Activated naive CD8-positive, alpha-beta T cell treated with anti-CD3 and anti-CD28 coated beads, Interleukin-2, amount 10 ng/mL, durations not matched to agents 7 days and 5 days (primary cell): Measurements from ENCODE around the gene RS1. TPM values are rescaled to one million over a fixed set of nuclear protein-coding genes. Genes with fewer than 3 reads are reported as not detected.

Experiments
- ATAC-seq: fragments of 150-1000 bp; cut with Tn5 transposase; one replicate; pipeline ENCODE4 v1.10.0; 2021; ENCODE audit warnings: low read depth, moderate library complexity
- POLR2A ChIA-PET: fragments of 350-600 bp; sonication (Branson Sonifier 250); formaldehyde crosslinking; loops from one replicate; lab custom pipeline; 2021; ENCODE audit warnings: antibody characterized with exemption; lab: Charles Lee
- DNase-seq: peaks from one replicate; pipeline ENCODE4 v3.0.0; 2021
- H3K27ac Mint-ChIP-seq: one replicate; pipeline ENCODE4 v1.8.0; 2022; ENCODE audit warnings: mild to moderate bottlenecking, mixed read lengths
- H3K27me3 Mint-ChIP-seq: one replicate; pipeline ENCODE4 v1.8.0; 2022; ENCODE audit warnings: mild to moderate bottlenecking, moderate library complexity, mixed read lengths
- H3K36me3 Mint-ChIP-seq: one replicate; pipeline ENCODE4 v1.8.0; 2021; ENCODE audit warnings: mild to moderate bottlenecking, mixed read lengths
- H3K4me1 Mint-ChIP-seq: one replicate; pipeline ENCODE4 v1.8.0; 2021; ENCODE audit warnings: mixed read lengths
- H3K4me3 Mint-ChIP-seq: one replicate; pipeline ENCODE4 v1.8.0; 2022; ENCODE audit warnings: mild to moderate bottlenecking, moderate library complexity, mixed read lengths
- H3K9me3 Mint-ChIP-seq: one replicate; pipeline ENCODE4 v1.8.0; 2021; ENCODE audit warnings: mixed read lengths
- total RNA-seq, 2 experiments: library from RNA; stranded (reverse); gene quantifications; one replicate each; pipeline ENCODE4 v1.2.3, GENCODE V29; 2021

Gene RS1
- total RNA-seq, 2 experiments from 2014 or later, result not detected

- Mint-ChIP-seq H3K4me1 (no peaks in the 10 kb centered on the region), H3K27ac (no peak overlapping the region), H3K27me3 (no peaks in the 10 kb centered on the region), H3K9me3 (no peaks in the 10 kb centered on the region), H3K4me3 (no peak overlapping the region), H3K36me3 (no peaks in the 10 kb centered on the region)
- POLR2A ChIA-PET, result no interaction called here
- DNase-seq, result no peak
- ATAC-seq, result no peak
These were observed 21.2 kb downstream of the RS1 start for GRCh38 chrX:18650662-18651061.

- DNase-seq (no peak), ATAC-seq (no peak)
- Mint-ChIP-seq H3K27ac (no peak overlapping the region), H3K9me3 (no peaks in the 10 kb centered on the region), H3K4me1 (no peaks in the 10 kb centered on the region), H3K27me3 (no peaks in the 10 kb centered on the region), H3K4me3 (no peak overlapping the region), H3K36me3 (no peaks in the 10 kb centered on the region)
- POLR2A ChIA-PET, result no interaction called here
These were observed 22.4 kb downstream of the RS1 start for GRCh38 chrX:18649498-18649951.

DNA sequence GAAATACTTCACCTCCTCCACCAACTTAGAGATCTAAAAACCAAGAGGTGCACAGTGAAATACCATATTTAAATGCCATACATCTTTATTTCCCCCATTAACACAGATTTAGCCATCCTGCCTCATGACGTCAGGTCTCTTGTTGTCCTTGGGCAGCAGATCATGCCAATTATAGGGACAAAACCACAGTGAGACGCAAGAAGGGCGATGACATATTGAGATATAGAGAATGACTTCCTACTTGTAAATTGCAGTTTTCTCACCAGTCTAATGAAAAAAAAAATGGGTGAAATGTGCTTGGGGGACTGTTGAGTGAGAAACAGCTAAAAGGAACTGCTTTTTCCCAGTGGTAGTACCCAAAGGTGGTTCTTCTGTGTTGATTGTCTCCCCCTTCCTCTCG lies 24.3 kb downstream of the RS1 start:
- Mint-ChIP-seq H3K4me3 (no peak overlapping the region), H3K27me3 (no peaks in the 10 kb centered on the region), H3K27ac (no peak overlapping the region), H3K9me3 (no peaks in the 10 kb centered on the region), H3K36me3 (no peaks in the 10 kb centered on the region), H3K4me1 (no peaks in the 10 kb centered on the region)
- no peak for DNase-seq
- POLR2A ChIA-PET, result no interaction called here
- ATAC-seq, result no peak

GRCh38 chrX:18643853-18644252 lies 28.1 kb downstream of the RS1 start:
- no peak for ATAC-seq
- Mint-ChIP-seq H3K4me1 (no peaks in the 10 kb centered on the region), H3K27ac (no peak overlapping the region), H3K4me3 (no peak overlapping the region), H3K36me3 (no peaks in the 10 kb centered on the region), H3K9me3 (no peaks in the 10 kb centered on the region), H3K27me3 (no peaks in the 10 kb centered on the region)
- POLR2A ChIA-PET, result no interaction called here
- no peak for DNase-seq

DNA sequence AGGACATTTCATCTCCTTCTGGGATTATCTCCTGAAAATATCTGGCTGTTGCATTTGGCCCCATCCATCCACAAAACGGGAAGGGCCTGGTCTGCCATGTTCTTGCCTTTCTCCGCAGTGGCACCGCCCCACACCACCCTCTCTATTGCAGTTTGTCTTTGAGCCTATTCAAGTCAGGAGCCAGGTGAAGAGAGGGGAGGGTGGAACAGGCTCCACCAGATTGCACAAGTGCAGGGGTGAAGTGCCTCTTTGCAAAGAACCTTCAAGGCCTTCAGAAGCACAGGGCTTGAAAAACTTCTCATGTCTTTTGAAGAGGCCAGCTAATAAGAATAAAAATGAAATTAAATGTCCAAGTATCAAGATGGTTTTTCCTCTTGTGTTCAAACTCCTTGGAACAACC lies 28.7 kb downstream of the RS1 start:
- POLR2A ChIA-PET, result no interaction called here
- no peak for DNase-seq
- Mint-ChIP-seq H3K36me3 (no peaks in the 10 kb centered on the region), H3K9me3 (no peaks in the 10 kb centered on the region), H3K4me3 (no peak overlapping the region), H3K27ac (no peak overlapping the region), H3K4me1 (no peaks in the 10 kb centered on the region), H3K27me3 (no peaks in the 10 kb centered on the region)
- no peak for ATAC-seq

DNA sequence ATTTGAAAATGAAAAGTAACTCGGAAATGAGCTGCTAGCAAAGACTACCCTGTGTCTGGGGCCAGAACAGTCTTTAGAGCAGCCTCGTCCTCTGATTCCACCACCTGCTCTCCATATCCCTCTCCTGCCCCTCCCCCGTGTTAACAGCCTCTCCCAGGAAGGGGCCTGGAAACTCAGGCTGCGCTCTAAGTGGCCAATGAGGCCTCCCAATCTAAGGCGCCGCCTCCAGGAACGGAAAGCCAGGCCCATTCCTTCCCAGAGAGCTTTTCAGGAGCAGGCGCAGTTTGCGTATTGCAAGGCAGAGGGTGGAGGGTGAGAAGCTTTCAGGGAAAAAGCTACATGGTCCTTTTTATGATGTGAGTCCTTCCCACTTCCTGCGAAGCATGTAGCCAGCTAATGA lies 31.2 kb downstream of the RS1 start:
- Mint-ChIP-seq H3K4me3 (no peak overlapping the region), H3K4me1 (no peaks in the 10 kb centered on the region), H3K27ac (no peak overlapping the region), H3K27me3 (no peaks in the 10 kb centered on the region), H3K9me3 (no peaks in the 10 kb centered on the region), H3K36me3 (no peaks in the 10 kb centered on the region)
- POLR2A ChIA-PET, result no interaction called here
- DNase-seq (no peak), ATAC-seq (no peak)

DNA sequence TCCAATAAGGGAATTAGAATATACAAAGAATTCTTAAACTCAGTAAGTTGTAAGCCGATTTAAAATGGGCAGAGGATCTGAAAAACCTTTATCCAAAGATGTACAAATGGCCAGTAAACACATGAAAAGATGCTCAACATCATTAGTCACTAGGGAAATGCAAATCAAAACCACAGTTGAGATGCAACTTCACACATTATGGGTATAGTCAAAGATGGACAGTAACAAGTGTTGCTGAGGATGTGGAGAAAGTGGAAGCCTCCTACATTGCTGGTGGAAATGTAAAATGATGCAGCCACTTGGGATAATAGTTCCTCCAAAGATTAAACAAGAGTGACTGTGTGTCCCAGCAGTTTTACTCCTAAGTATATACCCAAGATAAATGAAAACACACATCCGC lies 32.6 kb downstream of the RS1 start:
- ATAC-seq, result no peak

DNA sequence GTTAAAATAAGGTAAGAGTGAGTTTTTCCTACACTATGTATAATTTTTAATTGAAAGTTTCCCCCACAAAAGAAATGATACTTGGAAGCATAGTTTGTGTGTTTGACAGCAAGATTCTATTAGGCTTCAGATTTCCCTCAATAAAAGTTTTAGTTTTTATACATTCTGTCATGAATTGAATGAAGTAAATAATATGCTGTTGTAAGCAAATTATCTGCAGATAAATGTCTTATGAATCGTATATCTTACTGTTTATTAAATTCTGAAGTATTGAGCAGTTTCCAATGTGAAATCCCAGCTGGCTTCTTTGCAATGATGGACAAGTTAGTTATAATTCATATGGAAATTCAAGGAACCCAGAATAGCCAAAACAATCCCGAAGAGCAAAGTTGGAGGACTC lies 33.5 kb downstream of the RS1 start:
- no peaks in the 10 kb centered on the region for H3K36me3 Mint-ChIP-seq
- H3K27me3 Mint-ChIP-seq, result no peaks in the 10 kb centered on the region
- DNase-seq, result no peak

More for the DNA sequence above, 32.6 kb downstream of the RS1 start:
- Mint-ChIP-seq H3K4me1 (no peaks in the 10 kb centered on the region), H3K4me3 (no peak overlapping the region), H3K27me3 (no peaks in the 10 kb centered on the region), H3K36me3 (no peaks in the 10 kb centered on the region), H3K27ac (no peak overlapping the region), H3K9me3 (no peaks in the 10 kb centered on the region)
- DNase-seq, result no peak
- POLR2A ChIA-PET, result no interaction called here

DNA sequence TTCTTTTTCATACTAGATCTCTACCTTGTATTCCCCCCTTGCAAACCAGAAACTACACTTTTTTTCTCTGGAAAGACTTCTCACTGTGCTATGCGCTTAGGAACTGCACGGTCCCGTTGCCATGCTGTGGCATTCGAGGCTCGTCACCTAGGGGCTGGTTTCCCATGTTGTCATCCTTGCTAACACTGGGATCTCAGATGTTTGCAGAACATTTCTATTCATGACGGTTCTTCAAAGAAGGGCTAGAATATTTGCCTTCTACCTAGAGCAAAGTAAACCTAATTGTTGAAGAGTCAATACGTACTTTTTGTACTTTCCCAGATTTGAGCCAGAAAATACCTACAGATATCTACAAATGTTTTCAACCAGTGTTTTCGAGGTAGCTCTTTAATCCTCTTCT lies 41.0 kb downstream of the RS1 start:
- Mint-ChIP-seq H3K4me3 (no peak overlapping the region), H3K27ac (no peak overlapping the region), H3K36me3 (no peaks in the 10 kb centered on the region), H3K4me1 (no peaks in the 10 kb centered on the region), H3K9me3 (no peaks in the 10 kb centered on the region), H3K27me3 (no peaks in the 10 kb centered on the region)
- ATAC-seq (no peak), DNase-seq (no peak)
- POLR2A ChIA-PET, result interaction anchor here (0.6 kb wide), 1 partner anchor 1783 kb away, joined by 3 read pairs; no protein-coding TSS in a partner anchor

More for the DNA sequence above, 33.5 kb downstream of the RS1 start:
- Mint-ChIP-seq H3K4me3 (no peak overlapping the region), H3K4me1 (no peaks in the 10 kb centered on the region), H3K9me3 (no peaks in the 10 kb centered on the region), H3K27ac (no peak overlapping the region)
- ATAC-seq, result no peak
- POLR2A ChIA-PET, result no interaction called here

- no peaks in the 10 kb centered on the region for H3K9me3 Mint-ChIP-seq
- H3K27me3 Mint-ChIP-seq, result no peaks in the 10 kb centered on the region
- DNase-seq (no peak), ATAC-seq (no peak)
- no peak overlapping the region for H3K4me3 Mint-ChIP-seq
- H3K4me1 Mint-ChIP-seq, result no peaks in the 10 kb centered on the region
- no peak overlapping the region for H3K27ac Mint-ChIP-seq
- no peaks in the 10 kb centered on the region for H3K36me3 Mint-ChIP-seq
- POLR2A ChIA-PET, result no interaction called here
These were observed 47.3 kb downstream of the RS1 start for GRCh38 chrX:18624599-18624998.

- H3K36me3 Mint-ChIP-seq, result no peaks in the 10 kb centered on the region
- H3K9me3 Mint-ChIP-seq, result no peaks in the 10 kb centered on the region
- POLR2A ChIA-PET, result no interaction called here
- H3K27ac Mint-ChIP-seq, result no peak overlapping the region
- DNase-seq, result no peak
- no peaks in the 10 kb centered on the region for H3K4me1 Mint-ChIP-seq
- H3K27me3 Mint-ChIP-seq, result no peaks in the 10 kb centered on the region
- no peak for ATAC-seq
- H3K4me3 Mint-ChIP-seq, result no peak overlapping the region
These were observed 51.6 kb downstream of the RS1 start for GRCh38 chrX:18620349-18620748.

DNA sequence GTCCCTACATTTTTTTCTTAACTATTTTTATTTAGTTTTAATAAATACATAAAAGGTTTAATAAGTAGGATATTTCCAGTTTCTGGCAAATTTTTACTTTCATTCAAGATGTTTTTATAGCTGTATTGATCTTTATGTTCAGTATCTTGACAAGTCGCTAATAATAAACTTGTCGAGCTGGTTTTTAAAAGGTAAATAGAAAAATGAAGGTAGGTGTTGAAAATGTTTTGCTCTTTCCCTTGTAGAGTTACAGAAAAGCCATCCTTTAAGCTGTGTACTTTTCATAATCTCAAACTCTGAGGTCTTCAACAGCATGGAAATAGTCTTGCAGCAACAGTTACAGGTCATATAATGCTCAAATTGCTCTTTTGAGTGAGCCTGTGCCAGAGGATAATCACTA lies 52.6 kb downstream of the RS1 start:
- Mint-ChIP-seq H3K4me1 (no peaks in the 10 kb centered on the region), H3K4me3 (no peak overlapping the region), H3K27me3 (no peaks in the 10 kb centered on the region), H3K27ac (no peak overlapping the region), H3K9me3 (no peaks in the 10 kb centered on the region), H3K36me3 (no peaks in the 10 kb centered on the region)
- no peak for ATAC-seq
- DNase-seq, result no peak
- POLR2A ChIA-PET, result no interaction called here

DNA sequence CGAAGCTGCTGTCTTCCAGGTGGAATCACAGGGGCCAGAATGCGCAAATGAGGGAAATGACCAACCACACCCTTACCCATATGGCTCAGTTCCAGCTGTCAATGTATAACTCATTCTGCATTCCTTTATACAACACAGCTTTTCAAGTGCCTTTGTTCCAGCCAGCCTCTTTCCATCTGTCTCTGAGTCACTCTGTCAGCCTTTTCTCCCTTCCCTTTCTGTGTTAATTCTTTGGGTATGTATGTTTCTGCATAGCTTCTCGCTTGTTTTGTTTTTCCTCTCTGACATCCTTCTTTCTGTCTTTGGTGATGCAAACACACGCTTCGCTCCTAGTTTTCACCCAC lies 54.5 kb downstream of the RS1 start:
- Mint-ChIP-seq H3K9me3 (no peaks in the 10 kb centered on the region), H3K27ac (peak overlapping the region; percentile 8), H3K4me1 (no peaks in the 10 kb centered on the region), H3K4me3 (no peak overlapping the region), H3K36me3 (no peaks in the 10 kb centered on the region), H3K27me3 (no peaks in the 10 kb centered on the region)
- POLR2A ChIA-PET, result no interaction called here
- DNase-seq (no peak), ATAC-seq (no peak)

DNA sequence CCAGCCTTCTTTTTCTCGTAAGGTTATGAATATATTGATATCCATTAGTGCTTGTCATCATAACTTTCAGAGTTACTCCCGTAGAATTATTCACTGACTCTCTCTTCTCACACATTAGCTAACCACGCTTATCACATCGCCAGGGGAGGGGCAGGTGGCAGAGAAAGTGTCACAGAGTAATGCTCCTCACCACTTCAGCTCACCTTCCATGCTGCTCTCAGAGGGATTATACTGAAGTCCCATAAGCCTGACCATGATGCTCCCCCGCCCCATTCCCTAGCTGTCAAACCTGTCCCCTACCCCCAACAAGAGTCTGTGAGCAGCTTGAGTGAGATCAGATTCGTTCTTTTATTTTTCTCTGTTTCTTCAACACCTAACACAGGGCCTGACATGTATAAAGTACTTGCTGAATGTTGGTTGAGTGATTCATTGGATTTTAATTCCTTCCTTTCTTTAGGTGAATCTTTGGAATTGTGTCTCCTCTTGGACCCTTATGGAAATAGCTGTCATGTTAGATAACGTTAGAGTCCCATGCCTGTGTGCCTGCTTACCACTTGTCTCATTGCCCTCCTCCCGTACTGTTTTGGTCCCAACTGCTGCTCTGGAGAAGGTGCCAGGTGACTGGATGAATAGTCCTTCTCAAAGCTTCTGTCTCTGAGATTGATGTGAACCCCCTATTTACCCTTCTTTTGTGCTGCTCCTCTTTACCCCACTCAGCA lies 55.1 kb downstream of the RS1 start:
- H3K4me1 Mint-ChIP-seq, result no peaks in the 10 kb centered on the region
- DNase-seq, result no peak
- POLR2A ChIA-PET, result no interaction called here
- H3K27me3 Mint-ChIP-seq, result no peaks in the 10 kb centered on the region
- ATAC-seq, result no peak
- no peaks in the 10 kb centered on the region for H3K9me3 Mint-ChIP-seq
- no peaks in the 10 kb centered on the region for H3K36me3 Mint-ChIP-seq
- no peak overlapping the region for H3K4me3 Mint-ChIP-seq
- H3K27ac Mint-ChIP-seq, result no peak overlapping the region
